GM23338 (cell line): ENCODE measurements around the gene CTNND2. TPM values are rescaled to one million over a fixed set of nuclear protein-coding genes. Genes with fewer than 3 reads are reported as not detected.

ENCODE experiments used
- ATAC-seq: fragments of 200-7000 bp; cut with Tn5 transposase; 3 replicates; pipeline ENCODE4 v1.9.1; 2020
- DNase-seq: peaks from one replicate; pipeline ENCODE4 v3.0.0-alpha.2; 2015; ENCODE audit warnings: low spot score
- H2AFZ ChIP-seq: fragments of 200-600 bp; sonication (generic); 2 replicates; pipeline ENCODE4 v1.8.0; 2016; ENCODE audit warnings: antibody characterized with exemption, mild to moderate bottlenecking, moderate library complexity
- H3F3A ChIP-seq: fragments of 200-600 bp; sonication (generic); replicated peaks from 2 replicates; pipeline ENCODE4 v1.8.0; 2017; ENCODE audit warnings: antibody characterized with exemption, mixed run types, low read depth
- H3K27ac ChIP-seq: fragments of 200-600 bp; sonication (generic); 2 replicates; pipeline ENCODE4 v1.6.1; 2016; ENCODE audit warnings: low read depth
- H3K27me3 ChIP-seq: fragments of 200-600 bp; sonication (generic); 2 replicates; pipeline ENCODE4 v1.8.0; 2016; ENCODE audit warnings: mild to moderate bottlenecking, mixed run types, moderate library complexity; ENCODE audit not compliant: insufficient read depth
- H3K36me3 ChIP-seq: fragments of 200-600 bp; sonication (generic); 2 replicates; pipeline ENCODE4 v1.8.0; 2016; ENCODE audit warnings: mild to moderate bottlenecking; ENCODE audit not compliant: insufficient read depth
- H3K4me1 ChIP-seq: fragments of 200-600 bp; sonication (generic); 2 replicates; pipeline ENCODE4 v1.8.0; 2016; ENCODE audit warnings: mild to moderate bottlenecking, moderate library complexity; ENCODE audit not compliant: insufficient read depth
- H3K4me2 ChIP-seq: fragments of 200-600 bp; sonication (generic); 2 replicates; pipeline ENCODE4 v1.7.1; 2017; ENCODE audit warnings: mixed run types
- H3K4me3 ChIP-seq: fragments of 200-600 bp; sonication (generic); 2 replicates; pipeline ENCODE4 v1.6.1; 2016; ENCODE audit warnings: mixed run types
- H3K79me2 ChIP-seq: fragments of 200-600 bp; sonication (generic); replicated peaks from 2 replicates; pipeline ENCODE4 v1.8.0; 2017; ENCODE audit warnings: mild to moderate bottlenecking; ENCODE audit not compliant: insufficient read depth
- H3K9me2 ChIP-seq: fragments of 200-600 bp; sonication (generic); 2 replicates; pipeline ENCODE4 v1.8.0; 2017; ENCODE audit not compliant: insufficient read depth
- H4K20me1 ChIP-seq: fragments of 200-600 bp; sonication (generic); replicated peaks from 2 replicates; pipeline ENCODE4 v1.8.0; 2017; ENCODE audit warnings: mild to moderate bottlenecking; ENCODE audit not compliant: insufficient read depth
- H3K27ac Mint-ChIP-seq: 2 replicates; pipeline ENCODE4 v1.8.0; 2020; ENCODE audit warnings: inconsistent platforms, mild to moderate bottlenecking, moderate library complexity, mixed read lengths
- H3K27me3 Mint-ChIP-seq: 3 replicates; pipeline ENCODE4 v1.8.0; 2022; ENCODE audit warnings: low read depth, mild to moderate bottlenecking, moderate library complexity, mixed read lengths, inconsistent platforms; ENCODE audit not compliant: insufficient read depth, poor library complexity
- H3K36me3 Mint-ChIP-seq: 3 replicates; pipeline ENCODE4 v1.8.0; 2021; ENCODE audit warnings: low read depth, mild to moderate bottlenecking, inconsistent platforms, moderate library complexity, mixed read lengths
- H3K4me1 Mint-ChIP-seq: 3 replicates; pipeline ENCODE4 v1.8.0; 2020; ENCODE audit warnings: mild to moderate bottlenecking, inconsistent platforms, mixed read lengths
- H3K4me3 Mint-ChIP-seq: 3 replicates; pipeline ENCODE4 v1.8.0; 2021; ENCODE audit warnings: moderate library complexity, mild to moderate bottlenecking, inconsistent platforms, mixed read lengths
- H3K9me3 Mint-ChIP-seq: 3 replicates; pipeline ENCODE4 v1.8.0; 2020; ENCODE audit warnings: moderate library complexity, mild to moderate bottlenecking, inconsistent platforms, mixed read lengths
- CREB1 ChIP-seq: fragments of 250-450 bp; sonication (Bioruptor Pico); IDR thresholded peaks from 2 replicates; pipeline ENCODE4 v1.5.0; 2020; ENCODE audit warnings: low read depth, mild to moderate bottlenecking, moderate library complexity
- CTCF ChIP-seq, 2 experiments: fragments of 200-600 bp in 1 of 2; sonication (generic) in 1 of 2; conservative IDR thresholded peaks; 2 replicates each; pipeline versions ENCODE4 v1.5.1 to v1.6.1; 2016 to 2017; ENCODE audit warnings: antibody characterized with exemption in 2 of 2, low read depth in 2 of 2, mild to moderate bottlenecking in 2 of 2, moderate library complexity in 1 of 2
- ETS1 ChIP-seq: IDR thresholded peaks from 2 replicates; pipeline ENCODE4 v1.6.1; 2016; ENCODE audit warnings: antibody characterized with exemption
- EZH2 ChIP-seq: fragments of 200-600 bp; sonication (generic); IDR thresholded peaks from one replicate; pipeline ENCODE4 v1.8.0; 2017; ENCODE audit warnings: antibody characterized with exemption, mild to moderate bottlenecking, low read depth; ENCODE audit not compliant: unreplicated experiment
- EZH2phosphoT487 ChIP-seq: fragments of 200-600 bp; sonication (generic); IDR thresholded peaks from one replicate; pipeline ENCODE4 v1.8.1; 2018; ENCODE audit warnings: antibody characterized with exemption; ENCODE audit not compliant: unreplicated experiment
- JUNB ChIP-seq: IDR thresholded peaks from one replicate; pipeline ENCODE4 v1.6.1; 2016; ENCODE audit warnings: antibody characterized with exemption; ENCODE audit not compliant: unreplicated experiment
- NANOG ChIP-seq: IDR thresholded peaks from 2 replicates; pipeline ENCODE4 v1.6.1; 2016; ENCODE audit warnings: antibody characterized with exemption, borderline replicate concordance
- POLR2AphosphoS5 ChIP-seq: IDR thresholded peaks from 2 replicates; pipeline ENCODE4 v1.6.1; 2016; ENCODE audit warnings: antibody characterized with exemption, low read depth
- REST ChIP-seq: IDR thresholded peaks from one replicate; pipeline ENCODE4 v1.6.1; 2018; ENCODE audit warnings: antibody characterized with exemption; ENCODE audit not compliant: unreplicated experiment
- STAT1 ChIP-seq: IDR thresholded peaks from one replicate; pipeline ENCODE4 v1.6.1; 2016; ENCODE audit warnings: antibody characterized with exemption; ENCODE audit not compliant: unreplicated experiment
- ZNF114 ChIP-seq: fragments of 250-450 bp; sonication (Bioruptor Pico); IDR thresholded peaks from 2 replicates; pipeline ENCODE4 v1.5.0; 2020; ENCODE audit warnings: mild to moderate bottlenecking, moderate library complexity
- ZNF331 ChIP-seq: fragments of 250-450 bp; sonication (Bioruptor Pico); IDR thresholded peaks from 2 replicates; pipeline ENCODE4 v1.5.0; 2020; ENCODE audit warnings: low read depth, mild to moderate bottlenecking, moderate library complexity
- polyA plus RNA-seq: library from polyadenylated mRNA; unstranded; fragments of >200 nt; fragmentation: Nextera tagmentation; extraction: Ambion mirVana; gene quantifications from 2 replicates; pipeline ENCODE4 v1.2.1, GENCODE V29; 2016
- total RNA-seq: library from RNA; depleted of rRNA; stranded (reverse); fragments of >200 nt; shearing (Covaris generic); gene quantifications from 2 replicates; pipeline ENCODE4 v1.2.3, GENCODE V29; 2014
- TF ChIP-seq, protein P1 (sequence below): fragments of 250-450 bp; sonication (Bioruptor Pico); IDR thresholded peaks from 2 replicates; pipeline ENCODE4 v1.5.0; 2020; ENCODE audit warnings: mild to moderate bottlenecking, moderate library complexity

CTNND2 gene
- total and polyA plus RNA-seq, 2 experiments from 2014 or later, result 5.1 to 7.0 TPM

- no peak for TF ChIP-seq ZNF331 (CRISPR knock-in tag)
- no peak for TF ChIP-seq ZNF114 (CRISPR knock-in tag)
- TF ChIP-seq NANOG, result no peak
- no peak for TF ChIP-seq JUNB
- TF ChIP-seq CTCF (conservative IDR thresholded peaks at IDR 0.05; ENCODE audit: low read depth in 2 of 2), result no peak
- TF ChIP-seq REST, result no peak
- TF ChIP-seq STAT1, result no peak
- TF ChIP-seq ETS1, result no peak
- TF ChIP-seq, protein P1, sequence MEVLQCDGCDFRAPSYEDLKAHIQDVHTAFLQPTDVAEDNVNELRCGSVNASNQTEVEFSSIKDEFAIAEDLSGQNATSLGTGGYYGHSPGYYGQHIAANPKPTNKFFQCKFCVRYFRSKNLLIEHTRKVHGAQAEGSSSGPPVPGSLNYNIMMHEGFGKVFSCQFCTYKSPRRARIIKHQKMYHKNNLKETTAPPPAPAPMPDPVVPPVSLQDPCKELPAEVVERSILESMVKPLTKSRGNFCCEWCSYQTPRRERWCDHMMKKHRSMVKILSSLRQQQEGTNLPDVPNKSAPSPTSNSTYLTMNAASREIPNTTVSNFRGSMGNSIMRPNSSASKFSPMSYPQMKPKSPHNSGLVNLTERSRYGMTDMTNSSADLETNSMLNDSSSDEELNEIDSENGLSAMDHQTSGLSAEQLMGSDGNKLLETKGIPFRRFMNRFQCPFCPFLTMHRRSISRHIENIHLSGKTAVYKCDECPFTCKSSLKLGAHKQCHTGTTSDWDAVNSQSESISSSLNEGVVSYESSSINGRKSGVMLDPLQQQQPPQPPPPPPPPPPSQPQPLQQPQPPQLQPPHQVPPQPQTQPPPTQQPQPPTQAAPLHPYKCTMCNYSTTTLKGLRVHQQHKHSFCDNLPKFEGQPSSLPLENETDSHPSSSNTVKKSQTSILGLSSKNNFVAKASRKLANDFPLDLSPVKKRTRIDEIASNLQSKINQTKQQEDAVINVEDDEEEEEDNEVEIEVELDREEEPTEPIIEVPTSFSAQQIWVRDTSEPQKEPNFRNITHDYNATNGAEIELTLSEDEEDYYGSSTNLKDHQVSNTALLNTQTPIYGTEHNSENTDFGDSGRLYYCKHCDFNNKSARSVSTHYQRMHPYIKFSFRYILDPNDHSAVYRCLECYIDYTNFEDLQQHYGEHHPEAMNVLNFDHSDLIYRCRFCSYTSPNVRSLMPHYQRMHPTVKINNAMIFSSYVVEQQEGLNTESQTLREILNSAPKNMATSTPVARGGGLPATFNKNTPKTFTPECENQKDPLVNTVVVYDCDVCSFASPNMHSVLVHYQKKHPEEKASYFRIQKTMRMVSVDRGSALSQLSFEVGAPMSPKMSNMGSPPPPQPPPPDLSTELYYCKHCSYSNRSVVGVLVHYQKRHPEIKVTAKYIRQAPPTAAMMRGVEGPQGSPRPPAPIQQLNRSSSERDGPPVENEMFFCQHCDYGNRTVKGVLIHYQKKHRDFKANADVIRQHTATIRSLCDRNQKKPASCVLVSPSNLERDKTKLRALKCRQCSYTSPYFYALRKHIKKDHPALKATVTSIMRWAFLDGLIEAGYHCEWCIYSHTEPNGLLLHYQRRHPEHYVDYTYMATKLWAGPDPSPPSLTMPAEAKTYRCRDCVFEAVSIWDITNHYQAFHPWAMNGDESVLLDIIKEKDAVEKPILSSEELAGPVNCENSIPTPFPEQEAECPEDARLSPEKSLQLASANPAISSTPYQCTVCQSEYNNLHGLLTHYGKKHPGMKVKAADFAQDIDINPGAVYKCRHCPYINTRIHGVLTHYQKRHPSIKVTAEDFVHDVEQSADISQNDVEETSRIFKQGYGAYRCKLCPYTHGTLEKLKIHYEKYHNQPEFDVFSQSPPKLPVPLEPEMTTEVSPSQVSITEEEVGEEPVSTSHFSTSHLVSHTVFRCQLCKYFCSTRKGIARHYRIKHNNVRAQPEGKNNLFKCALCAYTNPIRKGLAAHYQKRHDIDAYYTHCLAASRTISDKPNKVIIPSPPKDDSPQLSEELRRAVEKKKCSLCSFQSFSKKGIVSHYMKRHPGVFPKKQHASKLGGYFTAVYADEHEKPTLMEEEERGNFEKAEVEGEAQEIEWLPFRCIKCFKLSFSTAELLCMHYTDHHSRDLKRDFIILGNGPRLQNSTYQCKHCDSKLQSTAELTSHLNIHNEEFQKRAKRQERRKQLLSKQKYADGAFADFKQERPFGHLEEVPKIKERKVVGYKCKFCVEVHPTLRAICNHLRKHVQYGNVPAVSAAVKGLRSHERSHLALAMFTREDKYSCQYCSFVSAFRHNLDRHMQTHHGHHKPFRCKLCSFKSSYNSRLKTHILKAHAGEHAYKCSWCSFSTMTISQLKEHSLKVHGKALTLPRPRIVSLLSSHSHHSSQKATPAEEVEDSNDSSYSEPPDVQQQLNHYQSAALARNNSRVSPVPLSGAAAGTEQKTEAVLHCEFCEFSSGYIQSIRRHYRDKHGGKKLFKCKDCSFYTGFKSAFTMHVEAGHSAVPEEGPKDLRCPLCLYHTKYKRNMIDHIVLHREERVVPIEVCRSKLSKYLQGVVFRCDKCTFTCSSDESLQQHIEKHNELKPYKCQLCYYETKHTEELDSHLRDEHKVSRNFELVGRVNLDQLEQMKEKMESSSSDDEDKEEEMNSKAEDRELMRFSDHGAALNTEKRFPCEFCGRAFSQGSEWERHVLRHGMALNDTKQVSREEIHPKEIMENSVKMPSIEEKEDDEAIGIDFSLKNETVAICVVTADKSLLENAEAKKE (CRISPR knock-in tag), result no peak
- TF ChIP-seq CREB1, result no peak
- TF ChIP-seq POLR2AphosphoS5, result no peak
- TF ChIP-seq EZH2, result no peak
- no peak for TF ChIP-seq EZH2phosphoT487
- Histone ChIP-seq H3K9me2 (no peaks in the 10 kb centered on the region), H4K20me1 (no peaks in the 10 kb centered on the region), H3K27ac (no peak overlapping the region), H3F3A (no peaks in the 10 kb centered on the region), H3K4me1 (no peaks in the 10 kb centered on the region), H3K36me3 (no peaks in the 10 kb centered on the region), H3K4me2 (no peak overlapping the region), H3K27me3 (no peaks in the 10 kb centered on the region), H3K79me2 (no peaks in the 10 kb centered on the region), H3K4me3 (no peak overlapping the region), H2AFZ (no peak overlapping the region)
- DNase-seq (no peak), ATAC-seq (no peak)
- no peaks in the 10 kb centered on the region for H3K9me3 Mint-ChIP-seq
- H3K4me1 Mint-ChIP-seq, result no peaks in the 10 kb centered on the region
- H3K4me3 Mint-ChIP-seq, result no peak overlapping the region
- H3K27ac Mint-ChIP-seq, result no peak overlapping the region
- no peaks in the 10 kb centered on the region for H3K27me3 Mint-ChIP-seq
- H3K36me3 Mint-ChIP-seq, result no peaks in the 10 kb centered on the region
Observed at GRCh38 chr5:11547730-11548129, 356.5 kb downstream of the CTNND2 start.
